ENCODE data around the gene DGKH. TPM values are rescaled to one million over a fixed set of nuclear protein-coding genes. Genes with fewer than 3 reads are reported as not detected.

DGKH gene
- total and polyA plus RNA-seq, 9 of the 15 experiments (the other 6 are each of a cell fraction or from before 2014, with no cell fraction given), result 0.38 to 4.4 (median 3.1) TPM

DNA sequence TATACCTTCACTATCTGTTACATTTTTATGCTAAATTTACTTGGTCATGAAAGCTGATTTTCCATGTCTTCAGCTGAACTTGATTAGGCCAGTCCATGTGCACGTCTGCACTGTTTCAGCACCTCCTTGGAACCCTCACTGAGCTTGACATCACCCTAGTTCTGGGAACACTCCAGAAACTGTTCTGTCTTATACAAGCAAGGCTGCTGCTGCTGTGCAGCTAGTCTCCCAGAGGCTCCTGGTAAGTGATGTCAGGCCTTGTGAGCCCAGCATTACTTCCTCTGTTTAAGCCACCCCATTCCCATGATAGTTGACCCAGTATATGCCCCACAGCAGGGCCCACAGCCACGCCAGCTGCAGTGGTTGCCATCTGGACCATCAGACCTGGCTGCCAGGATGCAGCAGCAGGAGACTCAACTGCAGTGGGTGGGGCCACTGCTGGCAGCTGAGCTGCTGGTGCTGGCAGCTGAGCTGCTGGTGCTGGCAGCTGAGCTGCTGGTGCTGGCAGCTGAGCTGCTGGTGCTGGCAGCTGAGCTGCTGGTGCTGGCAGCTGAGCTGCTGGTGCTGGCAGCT lies 133.0 kb downstream of the DGKH start:
- no TSS peak for BruUV-seq (replicated peaks)
- ChIA-PET POLR2A (no interaction called here), CTCF (ENCODE audit: low intra/inter-chr PET ratio) (no interaction called here)
- TF ChIP-seq ELF2 (CRISPR knock-in tag; IDR thresholded peaks at IDR 0.05), result no peak
- no peak for TF ChIP-seq TCFL5 (CRISPR knock-in tag; conservative IDR thresholded peaks at IDR 0.05)
- TF ChIP-seq ZFP30 (CRISPR knock-in tag; IDR thresholded peaks at IDR 0.05; ENCODE audit: borderline replicate concordance), result no peak
- TF ChIP-seq FOXM1 (IDR thresholded peaks at IDR 0.05; ENCODE audit: low read depth), result no peak
- no peak for TF ChIP-seq FOXM1 (CRISPR knock-in tag; IDR thresholded peaks at IDR 0.05; ENCODE audit: low read depth)
- no peak for TF ChIP-seq RNF2 (IDR thresholded peaks at IDR 0.05)
- TF ChIP-seq NR4A1 (CRISPR knock-in tag; IDR thresholded peaks at IDR 0.05), result no peak
- no peak for TF ChIP-seq NR4A1 (tag; IDR thresholded peaks at IDR 0.05)
- TF ChIP-seq, protein P1, sequence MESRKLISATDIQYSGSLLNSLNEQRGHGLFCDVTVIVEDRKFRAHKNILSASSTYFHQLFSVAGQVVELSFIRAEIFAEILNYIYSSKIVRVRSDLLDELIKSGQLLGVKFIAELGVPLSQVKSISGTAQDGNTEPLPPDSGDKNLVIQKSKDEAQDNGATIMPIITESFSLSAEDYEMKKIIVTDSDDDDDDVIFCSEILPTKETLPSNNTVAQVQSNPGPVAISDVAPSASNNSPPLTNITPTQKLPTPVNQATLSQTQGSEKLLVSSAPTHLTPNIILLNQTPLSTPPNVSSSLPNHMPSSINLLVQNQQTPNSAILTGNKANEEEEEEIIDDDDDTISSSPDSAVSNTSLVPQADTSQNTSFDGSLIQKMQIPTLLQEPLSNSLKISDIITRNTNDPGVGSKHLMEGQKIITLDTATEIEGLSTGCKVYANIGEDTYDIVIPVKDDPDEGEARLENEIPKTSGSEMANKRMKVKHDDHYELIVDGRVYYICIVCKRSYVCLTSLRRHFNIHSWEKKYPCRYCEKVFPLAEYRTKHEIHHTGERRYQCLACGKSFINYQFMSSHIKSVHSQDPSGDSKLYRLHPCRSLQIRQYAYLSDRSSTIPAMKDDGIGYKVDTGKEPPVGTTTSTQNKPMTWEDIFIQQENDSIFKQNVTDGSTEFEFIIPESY (CRISPR knock-in tag; IDR thresholded peaks at IDR 0.05), result no peak
- TF ChIP-seq CTCFL (IDR thresholded peaks at IDR 0.05; ENCODE audit: borderline replicate concordance, insufficient read depth, low read depth, low read length, poor library complexity, severe bottlenecking), result no peak
- TF ChIP-seq KLF6 (CRISPR knock-in tag; IDR thresholded peaks at IDR 0.05; ENCODE audit: borderline replicate concordance), result no peak
- TF ChIP-seq, protein P2, sequence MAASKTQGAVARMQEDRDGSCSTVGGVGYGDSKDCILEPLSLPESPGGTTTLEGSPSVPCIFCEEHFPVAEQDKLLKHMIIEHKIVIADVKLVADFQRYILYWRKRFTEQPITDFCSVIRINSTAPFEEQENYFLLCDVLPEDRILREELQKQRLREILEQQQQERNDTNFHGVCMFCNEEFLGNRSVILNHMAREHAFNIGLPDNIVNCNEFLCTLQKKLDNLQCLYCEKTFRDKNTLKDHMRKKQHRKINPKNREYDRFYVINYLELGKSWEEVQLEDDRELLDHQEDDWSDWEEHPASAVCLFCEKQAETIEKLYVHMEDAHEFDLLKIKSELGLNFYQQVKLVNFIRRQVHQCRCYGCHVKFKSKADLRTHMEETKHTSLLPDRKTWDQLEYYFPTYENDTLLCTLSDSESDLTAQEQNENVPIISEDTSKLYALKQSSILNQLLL (CRISPR knock-in tag; IDR thresholded peaks at IDR 0.05; ENCODE audit: borderline replicate concordance), result no peak
- no peak for TF ChIP-seq ZKSCAN3 (CRISPR knock-in tag; IDR thresholded peaks at IDR 0.05)

More for the DNA sequence above, 133.0 kb downstream of the DGKH start:
- Histone ChIP-seq H3K9ac (ENCODE audit: insufficient read depth in 1 of 2, low read depth in 2 of 2, low read length in 2 of 2) (no peak overlapping the region), H3K36me3 (ENCODE audit: control insufficient read depth, insufficient read depth, low read length) (0 out of 3 replicates have a peak, but pooled peaks cover 2% of the 10 kb centered on the region), H3K4me2 (ENCODE audit: insufficient read depth, low read length) (no peak overlapping the region), H3K4me1 (replicated peaks in 1 of 2; ENCODE audit: control insufficient read depth in 2 of 2, insufficient read depth in 2 of 2, low read length in 2 of 2) (no peaks in the 10 kb centered on the region), H3K4me3 (no peak overlapping the region), H3K27me3 (ENCODE audit: control insufficient read depth in 2 of 2, insufficient read depth in 2 of 2, low read length in 2 of 2) (no peaks in the 10 kb centered on the region), H3K27ac (ENCODE audit: extremely low read depth, low read depth, low read length) (no peak overlapping the region), H3K79me2 (ENCODE audit: control insufficient read depth, insufficient read depth, low read length) (no peaks in the 10 kb centered on the region), H3K9me1 (ENCODE audit: control insufficient read depth, insufficient read depth, low read length) (no peaks in the 10 kb centered on the region), H4K20me1 (replicated peaks; ENCODE audit: control insufficient read depth, insufficient read depth, low read length) (no peaks in the 10 kb centered on the region), H2AFZ (ENCODE audit: low read depth, low read length) (no peak overlapping the region), H3K9me3 (replicated peaks; ENCODE audit: control insufficient read depth, insufficient read depth, low read depth, low read length) (no peaks in the 10 kb centered on the region)
- in situ Hi-C loops (cut with MboI), result no loop called here
- FAIRE-seq, result no peak
- WGBS (ENCODE audit: insufficient coverage, low coverage, missing lambda C conversion rate), result 85% methylated on average over 2 of the region's 2 CpGs
- ATAC-seq, result no peak
- no peak for DNase-seq (ENCODE audit: extremely low read depth in 1 of 4, low spot score in 3 of 4)
- intact Hi-C loops (cut with micrococcal nuclease), result no loop called here

Measured in K562 (cell line).